GM23248 (cell line): Measurements from ENCODE around the gene SND1. TPM values are rescaled to one million over a fixed set of nuclear protein-coding genes. Genes with fewer than 3 reads are reported as not detected.

Experiments used
- DNase-seq: peaks from one replicate; pipeline ENCODE4 v3.0.0-alpha.2; 2015
- H2AFZ ChIP-seq: fragments of 200-600 bp; sonication (generic); 2 replicates; pipeline ENCODE4 v1.6.1; 2016; ENCODE audit warnings: antibody characterized with exemption
- H3F3A ChIP-seq: fragments of 200-600 bp; sonication (generic); 2 replicates; pipeline ENCODE4 v1.6.1; 2016; ENCODE audit warnings: mild to moderate bottlenecking, antibody characterized with exemption, mixed run types; ENCODE audit not compliant: insufficient read depth
- H3K27ac ChIP-seq: fragments of 200-600 bp; sonication (generic); 2 replicates; pipeline ENCODE4 v1.5.1; 2016; ENCODE audit warnings: mild to moderate bottlenecking
- H3K27me3 ChIP-seq: fragments of 200-600 bp; sonication (generic); replicated peaks from 2 replicates; pipeline ENCODE4 v1.6.1; 2016; ENCODE audit warnings: mild to moderate bottlenecking; ENCODE audit not compliant: insufficient read depth
- H3K36me3 ChIP-seq: fragments of 200-600 bp; sonication (generic); 2 replicates; pipeline ENCODE4 v1.6.1; 2016; ENCODE audit warnings: low read depth, mild to moderate bottlenecking
- H3K4me1 ChIP-seq: fragments of 200-600 bp; sonication (generic); 2 replicates; pipeline ENCODE4 v1.6.1; 2016; ENCODE audit warnings: mild to moderate bottlenecking; ENCODE audit not compliant: insufficient read depth
- H3K4me2 ChIP-seq: fragments of 200-600 bp; sonication (generic); one replicate; pipeline ENCODE4 v1.6.1; 2016; ENCODE audit warnings: mild to moderate bottlenecking; ENCODE audit not compliant: unreplicated experiment
- H3K4me3 ChIP-seq: fragments of 200-600 bp; sonication (generic); 2 replicates; pipeline ENCODE4 v1.5.1; 2016; ENCODE audit warnings: mild to moderate bottlenecking
- H3K79me2 ChIP-seq: fragments of 200-600 bp; sonication (generic); 2 replicates; pipeline ENCODE4 v1.6.1; 2016; ENCODE audit warnings: mild to moderate bottlenecking; ENCODE audit not compliant: insufficient read depth
- H3K9ac ChIP-seq: fragments of 200-600 bp; sonication (generic); 2 replicates; pipeline ENCODE4 v1.6.1; 2016; ENCODE audit warnings: mild to moderate bottlenecking
- H3K9me2 ChIP-seq: fragments of 200-600 bp; sonication (generic); 2 replicates; pipeline ENCODE4 v1.6.1; 2016; ENCODE audit warnings: mixed run types, mild to moderate bottlenecking, moderate library complexity; ENCODE audit not compliant: insufficient read depth
- H3K9me3 ChIP-seq: fragments of 200-600 bp; sonication (generic); one replicate; pipeline ENCODE4 v1.6.1; 2017; ENCODE audit warnings: low read depth
- H4K20me1 ChIP-seq: fragments of 200-600 bp; sonication (generic); 2 replicates; pipeline ENCODE4 v1.6.0; 2016; ENCODE audit not compliant: insufficient read depth
- EZH2 ChIP-seq: fragments of 200-600 bp; sonication (generic); IDR thresholded peaks from 2 replicates; pipeline ENCODE4 v1.6.1; 2018; ENCODE audit warnings: antibody characterized with exemption, mild to moderate bottlenecking; ENCODE audit not compliant: insufficient read depth, poor library complexity, severe bottlenecking
- EZH2phosphoT487 ChIP-seq: fragments of 200-600 bp; sonication (generic); IDR thresholded peaks from 2 replicates; pipeline ENCODE4 v1.6.1; 2018; ENCODE audit warnings: antibody characterized with exemption, moderate library complexity, mild to moderate bottlenecking, low read depth; ENCODE audit not compliant: insufficient read depth
- WGBS, 2 experiments: methylation state at CpG; one replicate each; pipeline ENCODE4 v1.1.6; 2015 to 2017; ENCODE audit warnings: low lambda C conversion rate in 2 of 2, low coverage in 1 of 2; ENCODE audit errors: missing lambda C conversion rate in 2 of 2; 5-methylcytosine and 5-hydroxymethylcytosine counted together
- in situ Hi-C: fragments of 300-500 bp; cut with MboI; formaldehyde crosslinking; loops from 2 replicates; pipeline ENCODE4 v1.15.0; 2020
- polyA plus RNA-seq: library from polyadenylated mRNA; unstranded; fragments of >200 nt; fragmentation: Nextera tagmentation; extraction: Ambion mirVana; gene quantifications from 2 replicates; pipeline ENCODE4 v1.2.1, GENCODE V29; 2016
- total RNA-seq: library from RNA; depleted of rRNA; stranded (reverse); fragments of >200 nt; shearing (Covaris generic); gene quantifications from 2 replicates; pipeline ENCODE4 v1.2.3, GENCODE V29; 2014

Gene SND1
- total and polyA plus RNA-seq, 2 experiments from 2014 or later, result 128 to 184 TPM

DNA sequence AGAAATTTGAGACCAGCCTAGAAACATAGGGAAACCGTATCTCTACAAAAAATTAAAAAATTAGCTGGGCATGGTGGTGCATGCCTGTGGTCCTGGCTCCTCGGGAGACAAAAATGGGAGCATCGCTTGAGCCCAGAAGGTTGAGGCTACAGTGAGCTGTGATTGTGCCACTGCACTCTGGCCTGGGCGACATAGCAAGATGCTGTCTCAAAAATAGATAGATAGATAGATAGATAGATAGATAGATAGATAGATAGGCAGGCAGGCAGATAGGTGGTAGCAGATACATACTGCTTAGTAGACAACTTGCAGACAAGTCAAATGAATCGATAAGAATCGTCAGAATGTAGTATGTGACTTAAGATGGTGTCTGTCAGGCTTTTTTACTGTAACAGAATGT lies 106.9 kb downstream of the SND1 start:
- no peak for DNase-seq
- Histone ChIP-seq H3K4me3 (no peak overlapping the region), H3K79me2 (peaks cover 100% of the 10 kb centered on the region), H3K9me2 (no peaks in the 10 kb centered on the region), H3K36me3 (no peaks in the 10 kb centered on the region), H3K9me3 (no peaks in the 10 kb centered on the region), H3K27ac (no peak overlapping the region), H3K9ac (no peak overlapping the region), H3K4me1 (no peaks in the 10 kb centered on the region), H2AFZ (no peak overlapping the region), H3F3A (no peaks in the 10 kb centered on the region), H3K27me3 (no peaks in the 10 kb centered on the region), H3K4me2 (no peak overlapping the region), H4K20me1 (peaks cover 10% of the 10 kb centered on the region; the same call in 1 of the 2 replicates)
- no peak for TF ChIP-seq EZH2phosphoT487
- no peak for TF ChIP-seq EZH2
- WGBS, 2 experiments, result 96 to 99% methylated on average over 6 of the region's 6 CpGs
- in situ Hi-C loops, result no loop called here

DNA sequence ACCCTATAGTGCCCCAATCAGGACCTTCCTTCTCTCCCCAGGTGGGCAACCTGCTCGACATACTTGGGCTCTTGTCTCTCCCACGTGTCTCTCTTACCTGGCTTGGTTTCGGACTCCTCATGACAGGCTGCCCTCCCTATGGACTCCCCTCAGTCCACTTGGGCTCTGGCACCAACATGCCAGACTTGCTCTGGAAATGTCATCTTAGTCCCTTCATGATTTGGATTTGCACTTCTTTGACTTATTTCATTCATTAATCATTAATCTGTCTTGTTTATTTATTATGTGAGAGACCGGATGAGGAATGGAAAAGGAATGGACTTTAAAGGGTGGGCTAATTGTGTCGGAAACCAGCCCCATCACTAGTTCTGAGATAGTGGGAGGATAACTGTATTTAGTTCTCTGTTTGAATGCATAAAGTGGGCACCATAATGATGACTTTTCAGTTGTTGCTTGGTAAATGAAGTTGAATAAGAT lies 108.0 kb downstream of the SND1 start:
- peaks cover 100% of the 10 kb centered on the region for H3K79me2 ChIP-seq
- no peak overlapping the region for H3K27ac ChIP-seq
- no peaks in the 10 kb centered on the region for H3K9me3 ChIP-seq
- no peaks in the 10 kb centered on the region for H3K9me2 ChIP-seq
- no peak overlapping the region for H2AFZ ChIP-seq
- H3K4me2 ChIP-seq, result no peak overlapping the region
- H3K36me3 ChIP-seq, result no peaks in the 10 kb centered on the region
- no peak for DNase-seq
- no peak overlapping the region for H3K9ac ChIP-seq
- H3K4me3 ChIP-seq, result no peak overlapping the region
- in situ Hi-C loops, result no loop called here
- TF ChIP-seq EZH2, result no peak
- TF ChIP-seq EZH2phosphoT487, result no peak
- 97 to 98% methylated on average over 5 of the region's 5 CpGs for WGBS, 2 experiments
- H4K20me1 ChIP-seq, result peaks cover 10% of the 10 kb centered on the region; the same call in 1 of the 2 replicates
- no peaks in the 10 kb centered on the region for H3K4me1 ChIP-seq
- 0 out of 2 replicates have a peak, but pooled peaks cover 3% of the 10 kb centered on the region for H3F3A ChIP-seq
- H3K27me3 ChIP-seq, result no peaks in the 10 kb centered on the region

DNA sequence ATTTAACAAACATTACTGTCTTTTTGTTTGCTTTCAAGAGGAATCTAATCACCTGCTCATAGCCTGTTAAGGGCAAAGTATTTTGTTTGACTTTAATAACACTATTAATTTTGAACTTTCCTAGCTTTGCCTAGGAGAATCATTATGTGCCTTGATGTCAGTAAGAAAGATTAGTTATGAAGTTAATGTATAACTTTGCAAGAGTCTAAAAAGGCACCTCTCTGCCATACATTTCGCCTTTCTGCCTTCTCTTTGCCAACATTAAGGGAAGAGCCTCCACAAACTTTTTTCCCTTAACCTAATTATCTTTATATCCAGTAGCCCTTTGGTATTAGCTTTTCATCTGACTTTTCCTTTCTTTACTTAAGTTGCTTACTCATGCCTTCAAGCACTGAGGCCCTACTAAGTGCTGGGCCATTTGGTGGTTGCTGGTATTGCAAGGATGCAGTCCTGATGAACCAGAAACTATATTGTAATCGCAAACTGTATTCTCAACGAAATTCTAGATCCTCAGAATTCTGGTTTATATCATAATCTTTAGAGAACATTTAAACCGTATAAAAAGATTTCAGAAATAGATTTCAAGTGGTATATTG lies 108.5 kb downstream of the SND1 start:
- Histone ChIP-seq H3K36me3 (no peaks in the 10 kb centered on the region), H3F3A (0 out of 2 replicates have a peak, but pooled peaks cover 3% of the 10 kb centered on the region), H3K27me3 (no peaks in the 10 kb centered on the region), H2AFZ (no peak overlapping the region), H3K79me2 (peaks cover 100% of the 10 kb centered on the region), H3K9me2 (no peaks in the 10 kb centered on the region), H3K4me1 (no peaks in the 10 kb centered on the region), H3K27ac (no peak overlapping the region), H3K9ac (no peak overlapping the region), H3K4me3 (no peak overlapping the region), H4K20me1 (peaks cover 10% of the 10 kb centered on the region; the same call in 1 of the 2 replicates), H3K9me3 (no peaks in the 10 kb centered on the region), H3K4me2 (no peak overlapping the region)
- in situ Hi-C loops, result no loop called here
- 98% methylated on average over 4 of the region's 4 CpGs for WGBS, 2 experiments
- no peak for TF ChIP-seq EZH2
- TF ChIP-seq EZH2phosphoT487, result no peak
- DNase-seq, result no peak

DNA sequence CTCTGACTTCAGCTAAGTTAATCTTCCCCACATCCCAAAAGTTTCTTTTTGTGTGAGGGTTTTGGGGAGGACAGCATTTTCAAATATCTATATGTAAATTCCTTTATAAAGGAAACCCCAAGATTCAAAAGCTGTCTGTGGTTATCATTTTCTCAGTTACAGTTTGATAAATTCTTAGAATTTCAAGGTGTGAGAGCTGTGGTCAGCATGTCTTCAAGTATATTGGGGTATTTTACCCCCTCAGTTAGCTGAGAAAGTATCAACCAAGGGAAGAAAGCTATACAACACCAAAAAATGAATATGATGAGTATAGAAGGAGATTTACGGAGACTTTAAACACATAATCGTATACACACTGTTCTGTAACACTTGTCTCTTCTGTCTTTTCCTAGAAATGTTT lies 109.2 kb downstream of the SND1 start:
- no peak for TF ChIP-seq EZH2
- no peak for TF ChIP-seq EZH2phosphoT487
- peaks cover 6% of the 10 kb centered on the region; the same call in 1 of the 2 replicates for H4K20me1 ChIP-seq
- no peak overlapping the region for H3K4me2 ChIP-seq
- H3K36me3 ChIP-seq, result no peaks in the 10 kb centered on the region
- H3K4me3 ChIP-seq, result no peak overlapping the region
- DNase-seq, result no peak
- H3K79me2 ChIP-seq, result peaks cover 100% of the 10 kb centered on the region
- H2AFZ ChIP-seq, result no peak overlapping the region
- no peak overlapping the region for H3K9ac ChIP-seq
- H3K27ac ChIP-seq, result no peak overlapping the region
- 95 to 100% methylated on average over 2 of the region's 2 CpGs for WGBS, 2 experiments
- 0 out of 2 replicates have a peak, but pooled peaks cover 3% of the 10 kb centered on the region for H3F3A ChIP-seq
- H3K4me1 ChIP-seq, result no peaks in the 10 kb centered on the region
- no peaks in the 10 kb centered on the region for H3K27me3 ChIP-seq
- no peaks in the 10 kb centered on the region for H3K9me2 ChIP-seq
- in situ Hi-C loops, result no loop called here
- no peaks in the 10 kb centered on the region for H3K9me3 ChIP-seq

DNA sequence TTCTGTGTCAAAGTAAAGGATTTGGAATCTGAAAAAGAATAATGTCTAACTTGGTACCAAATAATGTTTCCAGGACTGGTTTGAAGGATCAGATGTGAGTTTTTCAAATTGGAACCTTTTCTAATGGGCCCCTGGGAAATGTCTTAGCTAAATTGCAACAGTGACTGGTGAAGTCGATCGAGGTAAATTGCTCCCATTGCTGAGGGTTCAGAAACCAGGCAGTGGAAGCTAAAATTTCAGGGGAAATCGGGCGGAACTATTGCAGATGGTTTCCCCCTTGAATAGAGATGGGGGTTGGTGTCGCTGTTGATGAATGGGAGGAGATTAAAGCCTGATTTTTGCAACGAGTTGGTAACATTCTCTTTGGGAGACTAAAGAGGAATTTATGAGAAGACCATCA lies 112.7 kb downstream of the SND1 start:
- Histone ChIP-seq H3K9me2 (no peaks in the 10 kb centered on the region), H3F3A (peaks cover 22% of the 10 kb centered on the region), H2AFZ (no peak overlapping the region), H3K4me2 (no peak overlapping the region), H3K36me3 (no peaks in the 10 kb centered on the region), H3K9ac (no peak overlapping the region), H3K4me1 (peaks cover 25% of the 10 kb centered on the region), H4K20me1 (peaks cover 19% of the 10 kb centered on the region; the same call in 1 of the 2 replicates), H3K27ac (no peak overlapping the region), H3K9me3 (no peaks in the 10 kb centered on the region), H3K79me2 (peaks cover 96% of the 10 kb centered on the region), H3K4me3 (no peak overlapping the region), H3K27me3 (no peaks in the 10 kb centered on the region)
- in situ Hi-C loops, result no loop called here
- no peak for DNase-seq
- 65 to 68% methylated on average over 6 of the region's 6 CpGs for WGBS, 2 experiments
- no peak for TF ChIP-seq EZH2phosphoT487
- TF ChIP-seq EZH2, result no peak
